ENCODE measurements around the gene THAP6. TPM values are rescaled to one million over a fixed set of nuclear protein-coding genes. Genes with fewer than 3 reads are reported as not detected.

THAP6 gene
- total RNA-seq (10 to 100 TPM; 38.1 to 43.4 TPM), polyA plus RNA-seq (10 to 100 TPM; 12.9 to 13.6 TPM)

- ChIA-PET POLR2A (ENCODE audit: partially characterized antibody) (interaction anchor here (0.6 to 4.9 kb wide), 21 partner anchors 9 to 1644 kb away, joined by 3 to 41 read pairs (median 4); partner anchors contain the start of genes CDKL2, G3BP2, NAAA and NUP54), CTCF (ENCODE audit: partially characterized antibody) (interaction anchor here (1.8 to 3.2 kb wide), 2 partner anchors 9 to 210 kb away, joined by 5 to 13 read pairs; partner anchors contain the start of gene USO1)
- DNase-seq, result peak; percentile 92 to 96 (median 94)
- H3K4me1 ChIP-seq (ENCODE audit: insufficient read depth, low read length), result peaks cover 74% of the 10 kb centered on the region
- H3K27me3 ChIP-seq (ENCODE audit: insufficient read depth, low read length), result no peaks in the 10 kb centered on the region
- peak within 1 kb of the TSS in 3 of 7 donors; percentile 99 to 100 (median 100) for H3K27ac Mint-ChIP-seq
- no peaks in the 10 kb centered on the region for H3K9me3 ChIP-seq (ENCODE audit: control insufficient read depth in 1 of 2, low read length in 2 of 2)
- intact Hi-C loops (cut with micrococcal nuclease), result loop anchor here (1.0 to 10.0 kb wide), 11 partner anchors 120 to 1642 kb away; partner anchors contain the start of genes CCNG2, CCNI, CDKL2 and G3BP2
- peaks cover 35 to 51% (median 38%) of the 10 kb centered on the region in 4 donors for H3K4me1 Mint-ChIP-seq
- peaks cover 18% of the 10 kb centered on the region for H3K36me3 ChIP-seq (ENCODE audit: insufficient read depth, low read length)
- peak within 1 kb of the TSS; percentile 68 to 99 for H3K4me3 ChIP-seq (ENCODE audit: low read length in 2 of 2)
- peak within 1 kb of the TSS; percentile 97 for H3K27ac ChIP-seq (ENCODE audit: low read depth, low read length)
- H3K4me3 Mint-ChIP-seq, result no peak within 1 kb of the TSS
- no peaks in the 10 kb centered on the region for H3K27me3 Mint-ChIP-seq
- H3K36me3 Mint-ChIP-seq, result peaks cover 20 to 37% of the 10 kb centered on the region in 2 donors
- no peaks in the 10 kb centered on the region for H3K9me3 Mint-ChIP-seq
Measured at GRCh38 chr4:75514131-75514948, at the start of gene THAP6, which contains the start of gene RCHY1. Gene THAP6 (plus strand): TSS chr4:75514473. CDS start chr4:75515453, 980 bp downstream. Gene RCHY1 (minus strand): TSS chr4:75514403. CDS start chr4:75514286, 117 bp downstream.

GRCh38 chr4:75469896-75470295, 44.4 kb upstream of the THAP6 start:
- Mint-ChIP-seq H3K4me3 (no peak overlapping the region), H3K9me3 (peaks cover 0 to 6% (median 2%) of the 10 kb centered on the region in 8 donors), H3K27ac (no peak overlapping the region), H3K4me1 (peaks cover 0 to 3% (median 0%) of the 10 kb centered on the region in 4 donors), H3K36me3 (peaks cover 8 to 25% of the 10 kb centered on the region in 2 donors), H3K27me3 (no peaks in the 10 kb centered on the region)
- intact Hi-C loops (cut with micrococcal nuclease), result no loop called here
- POLR2A ChIA-PET (ENCODE audit: partially characterized antibody), result no interaction called here
- H3K4me1 ChIP-seq (ENCODE audit: insufficient read depth, low read length), result no peaks in the 10 kb centered on the region
- H3K27ac ChIP-seq (ENCODE audit: low read depth, low read length), result no peak overlapping the region
- no peaks in the 10 kb centered on the region for H3K9me3 ChIP-seq (ENCODE audit: control insufficient read depth in 1 of 2, low read length in 2 of 2)
- no peaks in the 10 kb centered on the region for H3K27me3 ChIP-seq (ENCODE audit: insufficient read depth, low read length)
- no peak for DNase-seq
- CTCF ChIA-PET (ENCODE audit: partially characterized antibody), result no interaction called here
- no peak overlapping the region for H3K4me3 ChIP-seq (ENCODE audit: low read length in 2 of 2)
- H3K36me3 ChIP-seq (ENCODE audit: insufficient read depth, low read length), result no peaks in the 10 kb centered on the region

- H3K9me3 Mint-ChIP-seq, result peaks cover 0 to under 1% (median 0%) of the 10 kb centered on the region in 8 donors
- no peak overlapping the region for H3K4me3 Mint-ChIP-seq
- no peaks in the 10 kb centered on the region for H3K27me3 ChIP-seq (ENCODE audit: insufficient read depth, low read length)
- no peaks in the 10 kb centered on the region for H3K36me3 ChIP-seq (ENCODE audit: insufficient read depth, low read length)
- no peaks in the 10 kb centered on the region for H3K4me1 ChIP-seq (ENCODE audit: insufficient read depth, low read length)
- intact Hi-C loops (cut with micrococcal nuclease), result no loop called here
- no peaks in the 10 kb centered on the region for H3K27me3 Mint-ChIP-seq
- ChIA-PET CTCF (ENCODE audit: partially characterized antibody) (no interaction called here), POLR2A (ENCODE audit: partially characterized antibody) (no interaction called here)
- H3K4me3 ChIP-seq (ENCODE audit: low read length in 2 of 2), result no peak overlapping the region
- H3K9me3 ChIP-seq (ENCODE audit: control insufficient read depth in 1 of 2, low read length in 2 of 2), result no peaks in the 10 kb centered on the region
- peaks cover 0 to 3% (median under 1%) of the 10 kb centered on the region in 4 donors for H3K4me1 Mint-ChIP-seq
- no peak for DNase-seq
- no peak overlapping the region for H3K27ac Mint-ChIP-seq
- H3K27ac ChIP-seq (ENCODE audit: low read depth, low read length), result no peak overlapping the region
- H3K36me3 Mint-ChIP-seq, result peaks cover 13 to 29% of the 10 kb centered on the region in 2 donors
Measured at GRCh38 chr4:75470738-75471137, 43.5 kb upstream of the THAP6 start.

GRCh38 chr4:75477201-75477600, 37.1 kb upstream of the THAP6 start:
- Histone ChIP-seq H3K36me3 (ENCODE audit: insufficient read depth, low read length) (peaks cover 22% of the 10 kb centered on the region), H3K4me1 (ENCODE audit: insufficient read depth, low read length) (no peaks in the 10 kb centered on the region), H3K4me3 (ENCODE audit: low read length in 2 of 2) (no peak overlapping the region), H3K27ac (ENCODE audit: low read depth, low read length) (no peak overlapping the region), H3K27me3 (ENCODE audit: insufficient read depth, low read length) (no peaks in the 10 kb centered on the region), H3K9me3 (ENCODE audit: control insufficient read depth in 1 of 2, low read length in 2 of 2) (no peaks in the 10 kb centered on the region)
- Mint-ChIP-seq H3K27ac (peak overlapping the region in 2 of 7 donors; percentile 11 to 25), H3K4me3 (no peak overlapping the region), H3K36me3 (peaks cover 67 to 73% of the 10 kb centered on the region in 2 donors), H3K4me1 (peaks cover 0 to 5% (median 3%) of the 10 kb centered on the region in 4 donors), H3K9me3 (peaks cover 0 to 7% (median 0%) of the 10 kb centered on the region in 8 donors), H3K27me3 (no peaks in the 10 kb centered on the region)
- ChIA-PET CTCF (ENCODE audit: partially characterized antibody) (no interaction called here), POLR2A (ENCODE audit: partially characterized antibody) (no interaction called here)
- intact Hi-C loops (cut with micrococcal nuclease), result no loop called here
- DNase-seq, result no peak

GRCh38 chr4:75484190-75484589, 30.1 kb upstream of the THAP6 start:
- peaks cover 40 to 70% of the 10 kb centered on the region in 2 donors for H3K36me3 Mint-ChIP-seq
- no peaks in the 10 kb centered on the region for H3K9me3 Mint-ChIP-seq
- H3K27ac Mint-ChIP-seq, result peak overlapping the region in 1 of 7 donors; percentile 35
- no peaks in the 10 kb centered on the region for H3K9me3 ChIP-seq (ENCODE audit: control insufficient read depth in 1 of 2, low read length in 2 of 2)
- H3K27me3 ChIP-seq (ENCODE audit: insufficient read depth, low read length), result no peaks in the 10 kb centered on the region
- intact Hi-C loops (cut with micrococcal nuclease), result no loop called here
- no peak overlapping the region for H3K4me3 ChIP-seq (ENCODE audit: low read length in 2 of 2)
- CTCF ChIA-PET (ENCODE audit: partially characterized antibody), result no interaction called here
- DNase-seq, result no peak
- no peak overlapping the region for H3K4me3 Mint-ChIP-seq
- no peaks in the 10 kb centered on the region for H3K27me3 Mint-ChIP-seq
- POLR2A ChIA-PET (ENCODE audit: partially characterized antibody), result no interaction called here
- H3K4me1 Mint-ChIP-seq, result peaks cover 0 to 1% (median 0%) of the 10 kb centered on the region in 4 donors
- peaks cover 54% of the 10 kb centered on the region for H3K36me3 ChIP-seq (ENCODE audit: insufficient read depth, low read length)
- H3K27ac ChIP-seq (ENCODE audit: low read depth, low read length), result no peak overlapping the region
- no peaks in the 10 kb centered on the region for H3K4me1 ChIP-seq (ENCODE audit: insufficient read depth, low read length)

- H3K9me3 Mint-ChIP-seq, result no peaks in the 10 kb centered on the region
- H3K4me1 ChIP-seq (ENCODE audit: insufficient read depth, low read length), result no peaks in the 10 kb centered on the region
- intact Hi-C loops (cut with micrococcal nuclease), result no loop called here
- H3K27me3 Mint-ChIP-seq, result no peaks in the 10 kb centered on the region
- ChIA-PET POLR2A (ENCODE audit: partially characterized antibody) (no interaction called here), CTCF (ENCODE audit: partially characterized antibody) (no interaction called here)
- no peak overlapping the region for H3K4me3 Mint-ChIP-seq
- peaks cover 16 to 66% of the 10 kb centered on the region in 2 donors for H3K36me3 Mint-ChIP-seq
- no peak for DNase-seq
- H3K27ac ChIP-seq (ENCODE audit: low read depth, low read length), result no peak overlapping the region
- no peak overlapping the region for H3K27ac Mint-ChIP-seq
- peaks cover 43% of the 10 kb centered on the region for H3K36me3 ChIP-seq (ENCODE audit: insufficient read depth, low read length)
- H3K4me1 Mint-ChIP-seq, result peaks cover 0 to 6% (median 0%) of the 10 kb centered on the region in 4 donors
- H3K27me3 ChIP-seq (ENCODE audit: insufficient read depth, low read length), result no peaks in the 10 kb centered on the region
- no peaks in the 10 kb centered on the region for H3K9me3 ChIP-seq (ENCODE audit: control insufficient read depth in 1 of 2, low read length in 2 of 2)
- no peak overlapping the region for H3K4me3 ChIP-seq (ENCODE audit: low read length in 2 of 2)
Measured at GRCh38 chr4:75490155-75490554, 24.1 kb upstream of the THAP6 start.

- no peaks in the 10 kb centered on the region for H3K9me3 Mint-ChIP-seq
- Histone ChIP-seq H3K9me3 (ENCODE audit: control insufficient read depth in 1 of 2, low read length in 2 of 2) (no peaks in the 10 kb centered on the region), H3K27me3 (ENCODE audit: insufficient read depth, low read length) (no peaks in the 10 kb centered on the region), H3K36me3 (ENCODE audit: insufficient read depth, low read length) (peaks cover 41% of the 10 kb centered on the region), H3K4me1 (ENCODE audit: insufficient read depth, low read length) (peaks cover 14% of the 10 kb centered on the region), H3K27ac (ENCODE audit: low read depth, low read length) (no peak overlapping the region), H3K4me3 (ENCODE audit: low read length in 2 of 2) (no peak overlapping the region)
- CTCF ChIA-PET (ENCODE audit: partially characterized antibody), result no interaction called here
- peaks cover 50 to 78% of the 10 kb centered on the region in 2 donors for H3K36me3 Mint-ChIP-seq
- no peaks in the 10 kb centered on the region for H3K27me3 Mint-ChIP-seq
- H3K4me1 Mint-ChIP-seq, result peaks cover 10 to 41% (median 36%) of the 10 kb centered on the region in 4 donors
- POLR2A ChIA-PET (ENCODE audit: partially characterized antibody), result interaction anchor here (1.6 kb wide), 1 partner anchor 20 kb away, joined by 3 read pairs; the partner anchor contains the start of genes RCHY1 and THAP6
- no peak for DNase-seq
- intact Hi-C loops (cut with micrococcal nuclease), result no loop called here
- H3K27ac Mint-ChIP-seq, result no peak overlapping the region
- no peak overlapping the region for H3K4me3 Mint-ChIP-seq
Measured at GRCh38 chr4:75494563-75494962, 19.7 kb upstream of the THAP6 start.
